Panc1 (cell line): ENCODE measurements around the gene FTCDNL1. TPM values are rescaled to one million over a fixed set of nuclear protein-coding genes. Genes with fewer than 3 reads are reported as not detected.

Source experiments
- ATAC-seq: fragments of 200-7000 bp; cut with Tn5 transposase; 2 replicates; pipeline ENCODE4 v1.9.1; 2020; ENCODE audit warnings: mild to moderate bottlenecking, moderate library complexity
- BruUV-seq: library from RNA; stranded (reverse); fragments of 400-500 nt; replicated peaks from 2 replicates; lab custom pipeline; 2021; lab: Mats Ljungman, UMichigan
- CTCF ChIA-PET: fragments of 300-600 bp; sonication (Branson Sonifier 250); formaldehyde crosslinking; loops from one replicate; lab custom pipeline; 2022; ENCODE audit warnings: antibody characterized with exemption; lab: Charles Lee
- POLR2A ChIA-PET: fragments of 300-600 bp; sonication (Branson Sonifier 250); formaldehyde crosslinking; loops from one replicate; lab custom pipeline; 2022; ENCODE audit warnings: antibody characterized with exemption; lab: Charles Lee
- DNase-seq: peaks from one replicate; pipeline ENCODE4 v3.0.0-alpha.2; 2010; ENCODE audit warnings: low read depth, low spot score
- H3K27ac ChIP-seq: 2 replicates; pipeline ENCODE4 v1.5.1; 2011; ENCODE audit warnings: mild to moderate bottlenecking, low read length, inconsistent platforms
- H3K27me3 ChIP-seq: fragments of 200-500 bp; sonication (Bioruptor generic); 2 replicates; pipeline ENCODE4 v1.6.0; 2014; ENCODE audit warnings: low read length, inconsistent platforms; ENCODE audit not compliant: control insufficient read depth, insufficient read depth
- H3K36me3 ChIP-seq: fragments of 200-500 bp; sonication (Bioruptor generic); 2 replicates; pipeline ENCODE4 v1.5.1; 2014; ENCODE audit warnings: inconsistent platforms, mild to moderate bottlenecking, low read length, moderate library complexity; ENCODE audit not compliant: control insufficient read depth, insufficient read depth
- H3K4me1 ChIP-seq: 2 replicates; pipeline ENCODE4 v1.5.1; 2011; ENCODE audit warnings: inconsistent platforms, mild to moderate bottlenecking, low read length, moderate library complexity; ENCODE audit not compliant: control insufficient read depth, insufficient read depth
- H3K4me3 ChIP-seq, 2 experiments: 2 replicates each; pipeline ENCODE4 v1.5.1; 2011 to 2012; ENCODE audit warnings: low read depth in 2 of 2, low read length in 2 of 2, mild to moderate bottlenecking in 2 of 2, inconsistent platforms in 1 of 2, moderate library complexity in 1 of 2
- H3K9me3 ChIP-seq: fragments of 200-500 bp; sonication (Bioruptor generic); 2 replicates; pipeline ENCODE4 v1.5.1; 2014; ENCODE audit warnings: low read depth, mild to moderate bottlenecking, inconsistent platforms, low read length, moderate library complexity; ENCODE audit not compliant: control insufficient read depth, insufficient read depth
- POLR2AphosphoS5 ChIP-seq: IDR thresholded peaks from 2 replicates; pipeline ENCODE4 v1.6.1; 2012; ENCODE audit warnings: mild to moderate bottlenecking, low read depth, low read length, moderate library complexity
- REST ChIP-seq, 2 experiments: IDR thresholded peaks; 2 replicates each; pipeline ENCODE4 v1.6.1; 2011 to 2012; ENCODE audit warnings: low read depth in 2 of 2, control low read depth in 1 of 2, low read length in 1 of 2, mild to moderate bottlenecking in 1 of 2, moderate library complexity in 1 of 2; ENCODE audit not compliant: insufficient read depth in 1 of 2
- SIN3A ChIP-seq: IDR thresholded peaks from 2 replicates; pipeline ENCODE4 v1.6.1; 2012; ENCODE audit warnings: low read depth, mild to moderate bottlenecking, low read length, moderate library complexity, borderline replicate concordance; ENCODE audit not compliant: insufficient read depth
- TCF7L2 ChIP-seq: IDR thresholded peaks from 2 replicates; pipeline ENCODE4 v1.6.1; 2011; ENCODE audit warnings: mild to moderate bottlenecking, low read depth, low read length, inconsistent platforms
- in situ Hi-C: cut with HindIII; loops from 2 replicates; pipeline ENCODE4 v1.10.0; 2016; ENCODE audit warnings: low sequenced_read_pairs, low pct_unique_long_range_greater_than_20kb
- intact Hi-C: fragments of 100-400 bp; cut with micrococcal nuclease; formaldehyde crosslinking; loops from one replicate; pipeline ENCODE4 v1.10.0; 2022; ENCODE audit not compliant: unreplicated experiment
- total RNA-seq: library from RNA; stranded (reverse); gene quantifications from one replicate; pipeline ENCODE4 v1.2.1, GENCODE V29; 2021; ENCODE audit not compliant: unreplicated experiment
- TF ChIP-seq, protein P1 (sequence below): fragments of 450-650 bp; IDR thresholded peaks from 2 replicates; pipeline ENCODE4 v1.5.1; 2017; ENCODE audit warnings: mild to moderate bottlenecking

Gene FTCDNL1
- total RNA-seq, 1 experiment from 2014 or later: 2.8 TPM

- Histone ChIP-seq H3K27ac (no peak overlapping the region), H3K9me3 (no peaks in the 10 kb centered on the region), H3K4me1 (no peaks in the 10 kb centered on the region), H3K4me3 (no peak overlapping the region), H3K27me3 (no peaks in the 10 kb centered on the region), H3K36me3 (no peaks in the 10 kb centered on the region)
- TF ChIP-seq SIN3A: no peak
- TF ChIP-seq, protein P1, sequence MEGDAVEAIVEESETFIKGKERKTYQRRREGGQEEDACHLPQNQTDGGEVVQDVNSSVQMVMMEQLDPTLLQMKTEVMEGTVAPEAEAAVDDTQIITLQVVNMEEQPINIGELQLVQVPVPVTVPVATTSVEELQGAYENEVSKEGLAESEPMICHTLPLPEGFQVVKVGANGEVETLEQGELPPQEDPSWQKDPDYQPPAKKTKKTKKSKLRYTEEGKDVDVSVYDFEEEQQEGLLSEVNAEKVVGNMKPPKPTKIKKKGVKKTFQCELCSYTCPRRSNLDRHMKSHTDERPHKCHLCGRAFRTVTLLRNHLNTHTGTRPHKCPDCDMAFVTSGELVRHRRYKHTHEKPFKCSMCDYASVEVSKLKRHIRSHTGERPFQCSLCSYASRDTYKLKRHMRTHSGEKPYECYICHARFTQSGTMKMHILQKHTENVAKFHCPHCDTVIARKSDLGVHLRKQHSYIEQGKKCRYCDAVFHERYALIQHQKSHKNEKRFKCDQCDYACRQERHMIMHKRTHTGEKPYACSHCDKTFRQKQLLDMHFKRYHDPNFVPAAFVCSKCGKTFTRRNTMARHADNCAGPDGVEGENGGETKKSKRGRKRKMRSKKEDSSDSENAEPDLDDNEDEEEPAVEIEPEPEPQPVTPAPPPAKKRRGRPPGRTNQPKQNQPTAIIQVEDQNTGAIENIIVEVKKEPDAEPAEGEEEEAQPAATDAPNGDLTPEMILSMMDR: no peak
- no peak for TF ChIP-seq REST (IDR thresholded peaks at IDR 0.05; ENCODE audit: insufficient read depth in 1 of 2, low read depth in 2 of 2, low read length in 1 of 2)
- TF ChIP-seq TCF7L2: no peak
- no peak for TF ChIP-seq POLR2AphosphoS5
- in situ Hi-C loops (no loop called here), intact Hi-C loops (no loop called here)
- ChIA-PET POLR2A (no interaction called here), CTCF (no interaction called here)
- ATAC-seq (no peak), DNase-seq (no peak)
- no TSS peak for BruUV-seq
Observed at GRCh38 chr2:199778655-199779054, 72.3 kb downstream of the FTCDNL1 start.

DNA sequence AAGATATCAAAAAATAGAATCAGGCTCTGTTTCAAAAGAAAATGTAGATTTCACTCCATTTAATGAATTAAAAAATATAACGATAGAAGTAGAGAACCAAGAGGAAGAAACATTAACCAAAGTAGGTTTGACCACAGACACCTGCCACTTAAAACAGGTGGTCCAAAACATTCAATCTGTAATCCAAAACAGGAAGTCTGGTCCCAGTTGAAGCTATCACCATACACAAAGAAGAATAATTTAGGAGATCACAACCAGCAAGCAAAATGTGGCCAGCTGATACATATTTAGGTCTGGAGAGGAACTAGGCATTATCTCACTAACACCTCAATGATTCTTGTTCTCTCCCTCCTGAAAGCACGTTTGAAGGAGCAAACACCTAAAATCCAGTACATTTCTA, 73.1 kb downstream of the FTCDNL1 start:
- BruUV-seq: no TSS peak
- Histone ChIP-seq H3K27ac (no peak overlapping the region), H3K4me1 (no peaks in the 10 kb centered on the region), H3K9me3 (no peaks in the 10 kb centered on the region), H3K4me3 (no peak overlapping the region), H3K36me3 (no peaks in the 10 kb centered on the region), H3K27me3 (no peaks in the 10 kb centered on the region)
- ChIA-PET POLR2A (no interaction called here), CTCF (no interaction called here)
- ATAC-seq: no peak
- intact Hi-C loops (no loop called here), in situ Hi-C loops (no loop called here)
- TF ChIP-seq SIN3A: no peak
- TF ChIP-seq POLR2AphosphoS5: no peak
- no peak for TF ChIP-seq REST (IDR thresholded peaks at IDR 0.05; ENCODE audit: insufficient read depth in 1 of 2, low read depth in 2 of 2, low read length in 1 of 2)
- TF ChIP-seq, protein P1: no peak
- no peak for DNase-seq
